Stimulated activated CD8-positive, alpha-beta memory T cell treated with anti-CD3 and anti-CD28 coated beads, Interleukin-15, amount 100 ng/mL, for 24 hours (primary cell): ENCODE results near the gene FOXO6.

Experiments
- DNase-seq: peaks from one replicate; pipeline ENCODE4 v3.0.0-alpha.2; 2020; ENCODE audit warnings: low read depth

FOXO6 gene

DNA sequence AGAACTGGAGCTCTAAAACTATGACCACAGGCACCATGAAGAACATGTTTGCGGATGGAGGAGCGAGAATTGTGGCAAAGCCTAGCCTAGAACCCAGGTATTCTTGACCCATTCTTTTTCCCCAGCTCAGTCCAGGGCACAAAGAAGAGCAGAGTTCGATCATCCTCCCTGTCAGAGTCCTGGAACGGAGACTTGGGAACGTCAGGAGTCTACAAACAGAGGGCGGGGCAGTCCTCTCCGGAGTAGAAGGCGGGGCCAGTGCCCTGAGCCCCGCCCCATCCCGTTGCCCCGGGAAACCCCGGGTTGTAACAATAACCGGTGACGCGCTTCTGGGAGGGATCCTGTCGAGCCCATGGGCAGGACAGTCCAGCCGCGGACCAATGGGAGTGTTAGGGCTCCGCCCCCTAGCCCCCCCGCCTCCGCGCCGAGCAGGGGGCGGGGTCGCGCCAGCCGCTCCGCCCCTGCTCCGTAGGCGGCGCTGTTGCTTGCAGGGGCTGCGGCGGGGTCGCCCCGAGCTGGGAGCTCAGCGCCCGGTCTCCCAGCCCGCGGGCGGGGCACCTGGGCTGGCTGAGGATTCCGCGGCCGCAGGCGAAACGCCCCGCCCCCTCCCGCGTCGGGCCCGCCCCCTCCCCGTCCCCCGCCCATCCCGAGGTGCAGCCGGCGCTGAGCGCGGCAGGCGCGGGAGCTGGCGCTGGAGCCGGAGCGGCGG is at the start of gene FOXO6:
Gene FOXO6 (plus strand): TSS at position 649 of the 709 bp plus-strand sequence.
- DNase-seq = peak; percentile 82

DNA sequence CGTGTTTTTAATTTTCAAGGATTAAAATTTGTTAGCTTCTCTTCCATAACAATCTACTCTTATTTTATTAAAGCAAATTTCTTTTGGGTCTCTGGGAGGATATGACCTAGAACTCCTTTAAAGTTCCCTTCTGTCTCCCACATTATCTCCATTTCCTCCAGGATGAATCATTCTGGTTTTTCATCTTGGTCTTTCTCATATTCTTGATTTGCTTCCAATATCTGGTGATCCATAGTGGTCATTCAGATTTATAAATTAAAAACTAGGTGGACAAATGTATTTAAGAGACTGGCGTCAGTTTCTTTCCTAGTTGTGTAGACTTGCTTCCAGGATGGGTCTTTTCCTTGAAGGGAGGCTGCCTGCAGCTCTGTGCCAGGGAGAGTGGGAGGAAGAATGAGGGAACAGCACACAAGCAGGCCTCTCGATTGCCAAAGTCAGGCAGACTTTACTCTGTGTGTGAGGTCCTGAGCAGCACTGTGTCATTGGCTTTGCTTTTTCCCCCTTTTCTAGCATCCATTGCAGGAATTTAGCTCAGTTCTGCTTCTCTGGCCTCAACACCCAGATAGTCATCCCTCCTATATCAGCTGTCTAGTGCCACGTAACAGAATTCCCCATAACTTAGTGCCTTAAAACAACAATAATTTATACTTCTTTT is 48.1 kb upstream of the FOXO6 start:
- DNase-seq = no peak

GRCh38 chr1:41313661-41314131 is 47.5 kb upstream of the FOXO6 start:
- DNase-seq = no peak

GRCh38 chr1:41314376-41315145 is 46.7 kb upstream of the FOXO6 start:
- DNase-seq = no peak

- DNase-seq = no peak
Observed at GRCh38 chr1:41315146-41315822, 46.0 kb upstream of the FOXO6 start.

DNA sequence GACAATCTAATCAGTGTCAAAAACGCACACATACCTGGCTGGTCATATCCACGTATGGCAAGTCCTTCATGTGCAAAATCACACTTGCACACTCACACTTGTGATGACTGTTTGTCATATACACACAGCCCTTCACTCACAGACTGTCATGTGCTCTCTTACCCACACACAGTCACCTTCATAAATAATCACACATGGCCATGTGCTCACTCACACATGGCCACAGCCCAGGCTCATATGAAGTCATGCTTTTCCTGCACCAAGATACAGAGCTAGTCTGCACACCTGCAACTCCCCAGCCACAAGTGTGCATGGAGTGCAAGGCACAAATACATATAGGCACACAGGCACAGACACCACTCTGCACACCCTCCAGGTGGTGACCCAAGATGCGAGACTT is 45.4 kb upstream of the FOXO6 start:
- no peak for DNase-seq

DNA sequence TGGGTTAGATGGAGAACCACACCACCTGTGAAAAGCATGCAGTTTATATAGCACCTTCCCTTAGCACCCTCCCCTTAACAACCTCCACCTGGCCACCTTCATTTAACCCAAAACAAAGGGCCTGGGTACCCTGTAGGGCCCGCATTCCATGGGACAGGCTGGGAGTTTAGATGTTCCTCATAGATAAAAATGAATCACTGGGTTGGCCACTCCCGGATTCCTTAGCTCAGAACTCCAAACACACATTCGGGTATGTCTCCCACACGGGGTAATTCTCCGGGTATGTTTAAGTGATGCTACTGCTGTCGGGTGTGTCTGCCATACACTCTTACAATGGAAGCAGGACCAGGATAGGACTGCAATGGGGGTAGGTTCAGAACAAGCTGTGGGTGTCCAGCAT is 43.9 kb upstream of the FOXO6 start:
- no peak for DNase-seq

DNA sequence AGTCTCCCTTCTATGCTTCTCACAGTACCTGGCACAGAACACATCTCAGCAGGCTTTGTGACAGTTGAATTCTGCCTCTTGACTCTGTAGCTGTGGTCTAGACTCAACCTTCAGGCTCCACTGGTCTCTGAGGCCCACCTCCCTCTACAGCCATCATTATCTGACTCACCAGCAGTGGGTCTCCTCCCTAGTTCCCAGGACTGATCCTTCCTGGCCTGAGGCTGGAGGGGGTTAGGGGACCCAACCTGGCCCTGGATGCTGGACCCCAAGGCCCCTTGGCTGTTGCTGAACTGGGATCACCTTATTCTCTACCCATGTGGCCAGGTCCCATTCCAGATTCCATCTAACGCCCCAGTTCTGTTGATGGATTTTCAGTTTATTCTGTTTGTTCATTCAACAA is 43.1 kb upstream of the FOXO6 start:
- DNase-seq = no peak

- no peak for DNase-seq
Observed at GRCh38 chr1:41319106-41319755, 42.0 kb upstream of the FOXO6 start.

GRCh38 chr1:41319807-41320711 is 41.2 kb upstream of the FOXO6 start:
- no peak for DNase-seq

DNA sequence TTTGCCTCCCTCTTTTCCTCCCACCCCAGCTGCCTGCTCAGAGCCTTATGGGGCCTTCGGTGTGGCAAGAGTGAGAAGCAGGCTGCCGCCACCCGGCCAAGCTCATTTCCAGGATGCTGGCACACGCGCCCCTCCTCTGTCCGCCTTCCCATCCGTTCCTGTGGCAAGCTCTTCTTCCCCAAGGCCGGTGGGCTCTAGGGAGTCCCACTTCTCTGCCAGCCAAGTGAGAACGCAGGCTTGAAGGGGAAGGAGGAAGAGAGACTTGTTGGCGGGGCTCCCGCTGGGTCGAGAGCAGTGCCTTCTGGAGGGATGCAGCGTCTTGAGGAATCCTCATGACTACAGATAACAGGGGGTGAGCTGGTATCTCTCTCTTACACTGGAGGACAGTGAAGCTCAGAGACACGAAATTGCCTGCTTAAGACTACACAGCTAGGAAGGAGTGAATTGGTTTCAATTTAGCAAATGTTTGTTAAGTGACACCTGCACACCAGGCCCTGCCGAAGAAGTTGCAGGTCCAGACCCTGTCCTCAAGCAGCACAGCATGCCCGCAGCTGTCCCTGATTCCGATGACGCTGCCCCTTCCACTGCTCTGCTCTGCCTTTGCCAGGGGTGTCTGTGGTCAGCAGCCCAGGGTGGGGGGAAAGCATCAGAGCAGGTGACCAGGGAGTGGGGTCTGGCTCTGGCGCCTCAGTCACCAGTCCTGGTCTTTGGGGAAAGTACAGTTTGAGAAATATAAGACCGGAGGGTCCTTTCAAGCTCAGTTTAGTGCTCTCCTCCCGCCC is 40.1 kb upstream of the FOXO6 start:
- no peak for DNase-seq

- DNase-seq = no peak
Observed at GRCh38 chr1:41322101-41322661, 39.1 kb upstream of the FOXO6 start.

- no peak for DNase-seq
Observed at GRCh38 chr1:41322835-41323234, 38.4 kb upstream of the FOXO6 start.

DNA sequence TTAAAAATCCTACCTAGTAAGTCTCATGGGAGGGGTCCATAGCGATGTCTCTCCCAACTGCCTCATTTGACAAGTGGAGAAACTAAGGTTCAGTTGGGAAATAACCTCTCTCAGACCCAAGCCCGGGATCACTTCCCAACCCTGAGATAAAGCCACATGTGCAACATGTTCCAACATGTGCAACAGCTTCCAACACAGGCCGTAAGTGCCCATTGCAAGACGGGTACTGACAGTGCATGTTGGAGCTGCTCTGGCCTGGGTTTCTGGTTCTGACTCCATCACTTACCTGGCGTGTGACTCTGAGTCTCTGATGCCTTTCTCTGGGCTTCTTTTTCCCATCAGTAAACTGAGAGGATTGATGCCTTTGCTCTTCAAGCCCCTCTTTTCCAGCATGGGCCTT is 38.0 kb upstream of the FOXO6 start:
- no peak for DNase-seq

- DNase-seq = no peak
Observed at GRCh38 chr1:41325801-41326200, 35.4 kb upstream of the FOXO6 start.

DNA sequence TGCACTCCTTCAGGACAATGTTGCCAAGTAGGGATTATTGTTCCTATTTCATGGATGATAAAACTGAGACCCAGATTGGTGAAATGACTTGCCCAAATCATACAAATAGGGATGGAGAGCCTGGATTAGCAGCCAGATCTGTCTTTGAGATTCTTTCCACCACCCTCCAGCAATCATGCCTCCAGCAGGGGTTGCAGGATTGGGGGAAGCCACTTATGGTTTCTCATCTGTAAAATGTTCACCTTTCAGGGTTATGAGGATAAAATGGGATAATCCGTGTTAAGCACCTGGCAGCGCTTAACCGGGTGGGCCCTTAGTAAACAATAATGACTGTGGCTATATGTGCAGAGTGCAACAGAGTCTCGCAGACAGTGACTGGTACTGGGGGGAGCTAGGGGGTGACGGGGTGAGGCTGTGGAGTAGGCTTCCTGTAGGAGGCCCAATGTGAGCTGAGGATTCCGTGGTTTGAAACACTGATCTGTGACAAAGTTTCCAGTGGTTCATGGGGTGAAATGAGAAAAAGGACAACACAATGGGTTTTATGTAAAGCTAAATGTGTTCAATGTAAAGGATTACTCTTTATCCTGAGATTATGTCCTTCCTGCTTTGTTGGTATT is 33.7 kb upstream of the FOXO6 start:
- no peak for DNase-seq

GRCh38 chr1:41328001-41328615 is 33.1 kb upstream of the FOXO6 start:
- no peak for DNase-seq

DNA sequence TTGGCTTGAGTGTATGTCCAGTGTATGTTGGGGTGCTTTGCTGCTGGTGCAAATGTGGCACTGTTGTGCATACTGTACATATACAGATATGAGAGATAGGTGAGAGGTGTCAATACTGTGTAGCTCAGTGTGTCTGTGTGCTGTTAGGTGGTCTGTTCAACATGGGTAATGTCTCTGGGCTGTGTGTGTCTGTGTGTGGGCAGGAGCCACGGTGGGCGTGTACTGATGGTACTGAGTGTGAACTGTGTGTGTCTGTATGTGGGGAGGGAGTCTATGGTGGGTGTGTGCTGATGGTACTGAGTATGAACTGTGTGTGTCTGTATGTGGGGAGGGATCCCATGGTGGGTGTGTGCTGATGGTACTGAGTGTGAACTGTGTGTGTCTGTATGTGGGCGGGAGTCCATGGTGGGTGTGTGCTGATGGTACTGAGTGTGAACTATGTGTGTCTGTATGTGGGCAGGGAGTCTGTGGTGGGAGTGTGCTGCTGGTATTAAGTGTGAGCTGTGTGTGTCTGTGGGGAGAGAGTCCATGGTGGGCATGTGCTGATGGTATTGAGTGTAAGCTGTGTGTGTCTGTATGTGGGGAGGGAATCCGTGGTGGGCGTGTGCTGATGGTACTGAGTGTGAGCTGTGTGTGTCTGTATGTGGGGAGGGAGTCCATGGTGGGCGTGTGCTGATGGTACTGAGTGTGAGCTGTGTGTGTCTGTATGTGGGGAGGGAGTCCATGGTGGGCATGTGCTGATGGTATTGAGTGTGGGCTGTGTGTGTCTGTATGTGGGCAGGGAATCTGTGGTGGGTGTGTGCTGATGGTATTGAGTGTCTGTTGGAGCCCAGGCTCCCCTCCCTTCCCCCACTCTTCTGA is 32.2 kb upstream of the FOXO6 start:
- no peak for DNase-seq
